ENCODE data around the gene EYA4. TPM values are rescaled to one million over a fixed set of nuclear protein-coding genes. Genes with fewer than 3 reads are reported as not detected.

The EYA4 gene
- total RNA-seq, 1 experiment from 2014 or later, result 0.24 TPM

DNA sequence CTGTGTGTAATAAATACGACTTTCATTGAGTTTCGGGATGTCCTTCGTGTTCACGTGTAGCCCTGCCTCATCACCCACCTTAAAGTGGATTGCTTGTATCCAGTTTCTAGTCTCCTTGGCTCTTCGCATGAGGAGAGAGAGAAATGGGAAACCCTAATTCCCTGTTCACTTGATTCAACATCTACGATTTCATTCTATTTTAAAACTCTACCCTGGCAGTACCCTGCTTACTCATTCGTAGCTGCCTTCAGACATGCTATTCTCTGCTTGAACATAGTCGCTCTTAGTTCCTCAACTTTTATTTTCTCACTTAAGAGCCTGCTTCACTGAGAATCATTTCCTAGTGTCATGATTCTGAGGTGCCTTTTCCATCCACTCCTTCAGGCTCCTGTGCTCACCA is 163.6 kb downstream of the EYA4 start:
- H3K4me3 Mint-ChIP-seq, result no peak overlapping the region
- peaks cover 6% of the 10 kb centered on the region for H3K4me1 Mint-ChIP-seq
- H3K27me3 Mint-ChIP-seq (ENCODE audit: low read depth), result no peaks in the 10 kb centered on the region; the same call in 1 of the 2 replicates
- no peak for TF ChIP-seq ZBTB43 (CRISPR knock-in tag; IDR thresholded peaks at IDR 0.05)
- no peak for TF ChIP-seq NFYB (CRISPR knock-in tag; conservative IDR thresholded peaks at IDR 0.05; ENCODE audit: low read depth)
- TF ChIP-seq GRHL2 (CRISPR knock-in tag; IDR thresholded peaks at IDR 0.05; ENCODE audit: insufficient replicate concordance, severe bottlenecking), result no peak
- TF ChIP-seq MXD4 (CRISPR knock-in tag; IDR thresholded peaks at IDR 0.05; ENCODE audit: borderline replicate concordance), result no peak
- TF ChIP-seq, protein P1, sequence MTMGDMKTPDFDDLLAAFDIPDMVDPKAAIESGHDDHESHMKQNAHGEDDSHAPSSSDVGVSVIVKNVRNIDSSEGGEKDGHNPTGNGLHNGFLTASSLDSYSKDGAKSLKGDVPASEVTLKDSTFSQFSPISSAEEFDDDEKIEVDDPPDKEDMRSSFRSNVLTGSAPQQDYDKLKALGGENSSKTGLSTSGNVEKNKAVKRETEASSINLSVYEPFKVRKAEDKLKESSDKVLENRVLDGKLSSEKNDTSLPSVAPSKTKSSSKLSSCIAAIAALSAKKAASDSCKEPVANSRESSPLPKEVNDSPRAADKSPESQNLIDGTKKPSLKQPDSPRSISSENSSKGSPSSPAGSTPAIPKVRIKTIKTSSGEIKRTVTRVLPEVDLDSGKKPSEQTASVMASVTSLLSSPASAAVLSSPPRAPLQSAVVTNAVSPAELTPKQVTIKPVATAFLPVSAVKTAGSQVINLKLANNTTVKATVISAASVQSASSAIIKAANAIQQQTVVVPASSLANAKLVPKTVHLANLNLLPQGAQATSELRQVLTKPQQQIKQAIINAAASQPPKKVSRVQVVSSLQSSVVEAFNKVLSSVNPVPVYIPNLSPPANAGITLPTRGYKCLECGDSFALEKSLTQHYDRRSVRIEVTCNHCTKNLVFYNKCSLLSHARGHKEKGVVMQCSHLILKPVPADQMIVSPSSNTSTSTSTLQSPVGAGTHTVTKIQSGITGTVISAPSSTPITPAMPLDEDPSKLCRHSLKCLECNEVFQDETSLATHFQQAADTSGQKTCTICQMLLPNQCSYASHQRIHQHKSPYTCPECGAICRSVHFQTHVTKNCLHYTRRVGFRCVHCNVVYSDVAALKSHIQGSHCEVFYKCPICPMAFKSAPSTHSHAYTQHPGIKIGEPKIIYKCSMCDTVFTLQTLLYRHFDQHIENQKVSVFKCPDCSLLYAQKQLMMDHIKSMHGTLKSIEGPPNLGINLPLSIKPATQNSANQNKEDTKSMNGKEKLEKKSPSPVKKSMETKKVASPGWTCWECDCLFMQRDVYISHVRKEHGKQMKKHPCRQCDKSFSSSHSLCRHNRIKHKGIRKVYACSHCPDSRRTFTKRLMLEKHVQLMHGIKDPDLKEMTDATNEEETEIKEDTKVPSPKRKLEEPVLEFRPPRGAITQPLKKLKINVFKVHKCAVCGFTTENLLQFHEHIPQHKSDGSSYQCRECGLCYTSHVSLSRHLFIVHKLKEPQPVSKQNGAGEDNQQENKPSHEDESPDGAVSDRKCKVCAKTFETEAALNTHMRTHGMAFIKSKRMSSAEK (CRISPR knock-in tag; IDR thresholded peaks at IDR 0.05; ENCODE audit: borderline replicate concordance), result no peak
- TF ChIP-seq JAZF1 (CRISPR knock-in tag; IDR thresholded peaks at IDR 0.05), result no peak
- H3K9me3 Mint-ChIP-seq, result no peaks in the 10 kb centered on the region
- no peak overlapping the region for H3K27ac Mint-ChIP-seq
- no peaks in the 10 kb centered on the region for H3K36me3 Mint-ChIP-seq
- ATAC-seq, result no peak
- DNase-seq (ENCODE audit: low spot score), result no peak
- ChIA-PET POLR2A (no interaction called here), CTCF (no interaction called here)

DNA sequence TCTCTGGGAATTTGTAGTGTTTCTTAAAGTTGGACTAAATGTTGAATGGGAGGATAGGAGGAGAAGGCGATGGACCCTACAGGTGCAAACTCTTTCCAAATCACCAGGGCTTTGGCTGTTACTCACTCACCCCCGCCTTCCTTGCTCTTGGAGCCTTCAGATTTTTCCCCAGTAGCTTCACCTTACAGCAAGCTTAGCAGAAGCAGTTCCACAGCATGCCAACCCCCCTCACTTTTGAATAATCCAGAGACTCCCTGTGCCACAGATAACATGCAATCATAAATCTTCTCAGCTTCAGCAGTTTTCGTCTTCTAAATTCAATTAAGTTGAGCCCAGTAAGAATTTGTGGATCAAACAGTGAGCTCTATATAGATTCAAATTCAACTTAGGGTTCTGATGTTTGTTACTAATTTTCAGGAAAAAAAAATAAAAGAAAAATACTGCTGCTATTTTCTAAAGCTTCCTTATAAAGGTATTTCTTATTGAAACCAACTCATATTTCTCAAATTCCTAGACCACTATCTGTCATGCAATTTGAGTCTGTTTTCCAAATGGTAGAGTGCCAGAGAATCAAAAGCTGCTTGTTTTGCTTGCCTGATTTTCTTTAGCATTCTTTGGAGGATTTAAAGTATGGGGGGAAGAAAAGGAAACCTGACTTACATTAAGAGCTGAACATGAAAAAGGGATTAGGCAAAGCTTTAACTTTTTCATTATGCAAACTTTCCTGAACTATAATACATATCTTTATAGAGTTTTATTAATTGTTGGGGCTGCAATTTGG is 166.4 kb downstream of the EYA4 start:
- Mint-ChIP-seq H3K9me3 (no peaks in the 10 kb centered on the region), H3K4me1 (peaks cover 15% of the 10 kb centered on the region), H3K36me3 (no peaks in the 10 kb centered on the region), H3K27ac (no peak overlapping the region), H3K27me3 (ENCODE audit: low read depth) (no peaks in the 10 kb centered on the region; the same call in 1 of the 2 replicates), H3K4me3 (no peak overlapping the region)
- DNase-seq (ENCODE audit: low spot score) (no peak), ATAC-seq (peak; percentile 38)
- TF ChIP-seq, protein P2, sequence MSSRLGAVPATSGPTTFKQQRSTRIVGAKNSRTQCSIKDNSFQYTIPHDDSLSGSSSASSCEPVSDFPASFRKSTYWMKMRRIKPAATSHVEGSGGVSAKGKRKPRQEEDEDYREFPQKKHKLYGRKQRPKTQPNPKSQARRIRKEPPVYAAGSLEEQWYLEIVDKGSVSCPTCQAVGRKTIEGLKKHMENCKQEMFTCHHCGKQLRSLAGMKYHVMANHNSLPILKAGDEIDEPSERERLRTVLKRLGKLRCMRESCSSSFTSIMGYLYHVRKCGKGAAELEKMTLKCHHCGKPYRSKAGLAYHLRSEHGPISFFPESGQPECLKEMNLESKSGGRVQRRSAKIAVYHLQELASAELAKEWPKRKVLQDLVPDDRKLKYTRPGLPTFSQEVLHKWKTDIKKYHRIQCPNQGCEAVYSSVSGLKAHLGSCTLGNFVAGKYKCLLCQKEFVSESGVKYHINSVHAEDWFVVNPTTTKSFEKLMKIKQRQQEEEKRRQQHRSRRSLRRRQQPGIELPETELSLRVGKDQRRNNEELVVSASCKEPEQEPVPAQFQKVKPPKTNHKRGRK (CRISPR knock-in tag; IDR thresholded peaks at IDR 0.05; ENCODE audit: borderline replicate concordance), result no peak
- TF ChIP-seq, protein P3, sequence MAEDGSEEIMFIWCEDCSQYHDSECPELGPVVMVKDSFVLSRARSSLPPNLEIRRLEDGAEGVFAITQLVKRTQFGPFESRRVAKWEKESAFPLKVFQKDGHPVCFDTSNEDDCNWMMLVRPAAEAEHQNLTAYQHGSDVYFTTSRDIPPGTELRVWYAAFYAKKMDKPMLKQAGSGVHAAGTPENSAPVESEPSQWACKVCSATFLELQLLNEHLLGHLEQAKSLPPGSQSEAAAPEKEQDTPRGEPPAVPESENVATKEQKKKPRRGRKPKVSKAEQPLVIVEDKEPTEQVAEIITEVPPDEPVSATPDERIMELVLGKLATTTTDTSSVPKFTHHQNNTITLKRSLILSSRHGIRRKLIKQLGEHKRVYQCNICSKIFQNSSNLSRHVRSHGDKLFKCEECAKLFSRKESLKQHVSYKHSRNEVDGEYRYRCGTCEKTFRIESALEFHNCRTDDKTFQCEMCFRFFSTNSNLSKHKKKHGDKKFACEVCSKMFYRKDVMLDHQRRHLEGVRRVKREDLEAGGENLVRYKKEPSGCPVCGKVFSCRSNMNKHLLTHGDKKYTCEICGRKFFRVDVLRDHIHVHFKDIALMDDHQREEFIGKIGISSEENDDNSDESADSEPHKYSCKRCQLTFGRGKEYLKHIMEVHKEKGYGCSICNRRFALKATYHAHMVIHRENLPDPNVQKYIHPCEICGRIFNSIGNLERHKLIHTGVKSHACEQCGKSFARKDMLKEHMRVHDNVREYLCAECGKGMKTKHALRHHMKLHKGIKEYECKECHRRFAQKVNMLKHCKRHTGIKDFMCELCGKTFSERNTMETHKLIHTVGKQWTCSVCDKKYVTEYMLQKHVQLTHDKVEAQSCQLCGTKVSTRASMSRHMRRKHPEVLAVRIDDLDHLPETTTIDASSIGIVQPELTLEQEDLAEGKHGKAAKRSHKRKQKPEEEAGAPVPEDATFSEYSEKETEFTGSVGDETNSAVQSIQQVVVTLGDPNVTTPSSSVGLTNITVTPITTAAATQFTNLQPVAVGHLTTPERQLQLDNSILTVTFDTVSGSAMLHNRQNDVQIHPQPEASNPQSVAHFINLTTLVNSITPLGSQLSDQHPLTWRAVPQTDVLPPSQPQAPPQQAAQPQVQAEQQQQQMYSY (CRISPR knock-in tag; IDR thresholded peaks at IDR 0.05), result no peak
- TF ChIP-seq GABPB1 (CRISPR knock-in tag; IDR thresholded peaks at IDR 0.05) (no peak), E2F5 (CRISPR knock-in tag; IDR thresholded peaks at IDR 0.05) (no peak), ELF4 (CRISPR knock-in tag; IDR thresholded peaks at IDR 0.05; ENCODE audit: low read depth) (no peak)
- TF ChIP-seq, protein P1 (CRISPR knock-in tag; IDR thresholded peaks at IDR 0.05; ENCODE audit: borderline replicate concordance), result no peak
- ChIA-PET POLR2A (no interaction called here), CTCF (interaction anchor here (0.6 kb wide), 1 partner anchor 216 kb away, joined by 4 read pairs; no protein-coding TSS in a partner anchor)
